A549 (cell line): Measurements from ENCODE around the gene NOX3. TPM values are rescaled to one million over a fixed set of nuclear protein-coding genes. Genes with fewer than 3 reads are reported as not detected.

ENCODE experiments used
- ATAC-seq, 2 experiments: fragments of 200-7000 bp in 1 of 2; fragments of >200 bp in 1 of 2; cut with Nextera tagmentation in 1 of 2; cut with Tn5 transposase in 1 of 2; 3 replicates each; pipeline versions ENCODE4 v1.8.0 to v1.9.1; 2018 to 2020; ENCODE audit warnings: mild to moderate bottlenecking in 1 of 2, moderate library complexity in 1 of 2
- CTCF ChIA-PET: fragments of 300-600 bp; sonication (Branson Sonifier 250); formaldehyde crosslinking; extraction: SDS; loops from one replicate; lab custom pipeline; 2021; ENCODE audit warnings: antibody characterized with exemption, inconsistent platforms; lab: Yijun Ruan, JAX
- POLR2A ChIA-PET: fragments of 350-600 bp; formaldehyde crosslinking; extraction: SDS; loops from one replicate; lab custom pipeline; 2021; ENCODE audit warnings: antibody characterized with exemption, inconsistent platforms; lab: Yijun Ruan, JAX
- DNase-seq, 2 experiments: peaks; one replicate each; pipeline versions ENCODE4 v3.0.0 to v3.0.0-alpha.2; 2011 to 2016; ENCODE audit warnings: low read depth in 1 of 2, low spot score in 1 of 2
- FAIRE-seq: peaks from 2 replicates; lab custom pipeline; 2011; peaks lifted over from hg19 to GRCh38; lab: Jason Lieb, UNC
- H3K27ac ChIP-seq, 2 experiments: fragments of >200 bp; sonication (Bioruptor Twin); formaldehyde crosslinking; 3 replicates each; pipeline ENCODE4 v1.5.1; 2016 to 2017
- H3K4me1 ChIP-seq: fragments of >200 bp; sonication (Bioruptor Twin); formaldehyde crosslinking; 3 replicates; pipeline ENCODE4 v1.6.1; 2016
- H3K4me2 ChIP-seq: fragments of >200 bp; sonication (Bioruptor Twin); formaldehyde crosslinking; 3 replicates; pipeline ENCODE4 v1.6.1; 2016
- H3K4me3 ChIP-seq: fragments of >200 bp; sonication (Bioruptor Twin); formaldehyde crosslinking; 3 replicates; pipeline ENCODE4 v1.5.1; 2016
- H3K9me3 ChIP-seq: fragments of >200 bp; sonication (Bioruptor Twin); formaldehyde crosslinking; 3 replicates; pipeline ENCODE4 v1.6.1; 2016
- ATOH8 ChIP-seq: fragments of 250-450 bp; sonication (Bioruptor Pico); IDR thresholded peaks from 2 replicates; pipeline ENCODE4 v1.5.0; 2020; ENCODE audit warnings: low read depth, mild to moderate bottlenecking, moderate library complexity
- CHD4 ChIP-seq: fragments of 200-600 bp; sonication (generic); IDR thresholded peaks from 2 replicates; pipeline ENCODE4 v1.6.1; 2016; ENCODE audit warnings: antibody characterized with exemption, mild to moderate bottlenecking, borderline replicate concordance
- EHF ChIP-seq: fragments of 250-450 bp; sonication (Bioruptor Pico); IDR thresholded peaks from 2 replicates; pipeline ENCODE4 v1.5.0; 2020; ENCODE audit warnings: mild to moderate bottlenecking
- ELK1 ChIP-seq: fragments of 150-350 bp; IDR thresholded peaks from 2 replicates; pipeline ENCODE4 v1.6.1; 2014; ENCODE audit warnings: low read depth, mild to moderate bottlenecking, low read length
- EP300 ChIP-seq, 2 experiments: fragments of >200 bp; sonication (Bioruptor Twin); formaldehyde crosslinking; IDR thresholded peaks; 2 replicates in 1 of 2; 3 replicates in 1 of 2; pipeline ENCODE4 v1.6.1; 2016 to 2017
- HES2 ChIP-seq: fragments of >200 bp; sonication (Bioruptor Twin); formaldehyde crosslinking; IDR thresholded peaks from 2 replicates; pipeline ENCODE4 v1.6.1; 2016
- HEYL ChIP-seq: fragments of 250-450 bp; sonication (Bioruptor Pico); IDR thresholded peaks from 2 replicates; pipeline ENCODE4 v1.8.0; 2021; ENCODE audit warnings: mild to moderate bottlenecking, moderate library complexity
- HMGXB4 ChIP-seq: fragments of 250-450 bp; sonication (Bioruptor Pico); IDR thresholded peaks from 2 replicates; pipeline ENCODE4 v1.5.0; 2021; ENCODE audit warnings: mild to moderate bottlenecking, moderate library complexity, borderline replicate concordance
- HOXB5 ChIP-seq: fragments of 250-450 bp; sonication (Bioruptor Pico); IDR thresholded peaks from 2 replicates; pipeline ENCODE4 v1.5.0; 2020; ENCODE audit warnings: mild to moderate bottlenecking, moderate library complexity
- JUNB ChIP-seq: fragments of >200 bp; sonication (Bioruptor Twin); formaldehyde crosslinking; IDR thresholded peaks from 2 replicates; pipeline ENCODE4 v1.6.1; 2016
- KDM1A ChIP-seq: fragments of 200-600 bp; sonication (generic); IDR thresholded peaks from 2 replicates; pipeline ENCODE4 v1.6.1; 2016; ENCODE audit warnings: low read depth, mild to moderate bottlenecking
- MAFK ChIP-seq: fragments of 450-650 bp; IDR thresholded peaks from 2 replicates; pipeline ENCODE4 v1.6.1; 2014; ENCODE audit not compliant: partially characterized antibody
- MAZ ChIP-seq: fragments of 150-350 bp; IDR thresholded peaks from 2 replicates; pipeline ENCODE4 v1.6.1; 2014; ENCODE audit warnings: antibody characterized with exemption, low read depth, low read length, borderline replicate concordance
- NR3C1 ChIP-seq: fragments of >200 bp; sonication (Bioruptor Twin); formaldehyde crosslinking; IDR thresholded peaks from 3 replicates; pipeline ENCODE4 v1.6.1; 2017
- POLR2AphosphoS2 ChIP-seq: conservative IDR thresholded peaks from 2 replicates; pipeline ENCODE4 v1.6.1; 2012; ENCODE audit warnings: low read length, improper control_type of control experiment, inconsistent platforms
- RARB ChIP-seq: fragments of 250-450 bp; sonication (Bioruptor Pico); IDR thresholded peaks from 2 replicates; pipeline ENCODE4 v1.8.0; 2021; ENCODE audit warnings: mild to moderate bottlenecking, moderate library complexity
- RCOR1 ChIP-seq: fragments of 150-350 bp; IDR thresholded peaks from 2 replicates; pipeline ENCODE4 v1.6.1; 2014; ENCODE audit warnings: antibody characterized with exemption, low read length, low read depth
- RFX5 ChIP-seq: fragments of 450-650 bp; IDR thresholded peaks from 2 replicates; pipeline ENCODE4 v1.7.1; 2014; ENCODE audit warnings: antibody characterized with exemption, mild to moderate bottlenecking, moderate library complexity
- ZC3H11A ChIP-seq: fragments of 450-650 bp; IDR thresholded peaks from 2 replicates; pipeline ENCODE4 v1.6.1; 2014; ENCODE audit warnings: antibody characterized with exemption, mild to moderate bottlenecking
- ZNF302 ChIP-seq: fragments of 250-450 bp; sonication (Bioruptor Pico); IDR thresholded peaks from 2 replicates; pipeline ENCODE4 v1.9.0; 2021; ENCODE audit warnings: inconsistent platforms, mild to moderate bottlenecking, moderate library complexity
- ZSCAN20 ChIP-seq: fragments of 250-450 bp; sonication (Bioruptor Pico); IDR thresholded peaks from 2 replicates; pipeline ENCODE4 v1.8.0; 2022; ENCODE audit warnings: mild to moderate bottlenecking, moderate library complexity
- WGBS: methylation state at CpG from one replicate; pipeline ENCODE4 v1.1.6; 2017; ENCODE audit errors: missing lambda C conversion rate; 5-methylcytosine and 5-hydroxymethylcytosine counted together
- polyA plus RNA-seq, 4 experiments: library from polyadenylated mRNA; depleted of rRNA in 3 of 4; stranded (reverse); fragments of >200 nt; fragmentation: RNase III in 1 of 4; extraction: RNeasy Plus Mini Kit Qiagen cat#74134 plus additional on column Dnase treatment in 1 of 4; gene quantifications; 2 replicates in 3 of 4; 3 replicates in 1 of 4; pipeline ENCODE4 v1.2.3, GENCODE V29; 2011 to 2017

Gene NOX3
- polyA plus RNA-seq, 2 of the 4 experiments (the other 2 are of a cell fraction) = not detected

GRCh38 chr6:155396605-155397004 lies 59.0 kb downstream of the NOX3 start:
- DNase-seq (no peak), FAIRE-seq (no peak), ATAC-seq (no peak)
- POLR2A ChIA-PET = no interaction called here
- no peak overlapping the region for H3K4me3 ChIP-seq
- H3K27ac ChIP-seq = no peak overlapping the region
- TF ChIP-seq ZNF302 = no peak
- TF ChIP-seq RARB = no peak
- no peak for TF ChIP-seq HOXB5 (CRISPR knock-in tag)
- TF ChIP-seq HES2 = no peak
- TF ChIP-seq ZSCAN20 (CRISPR knock-in tag) = no peak
- TF ChIP-seq POLR2AphosphoS2 = no peak
- no peak for TF ChIP-seq ELK1
- no peak for TF ChIP-seq HMGXB4 (CRISPR knock-in tag)
- TF ChIP-seq CHD4 = no peak
- TF ChIP-seq NR3C1 = no peak
- no peak for TF ChIP-seq RCOR1
- TF ChIP-seq EHF = no peak
- no peak for TF ChIP-seq RFX5
- TF ChIP-seq ZC3H11A = no peak
- TF ChIP-seq MAFK = no peak
- TF ChIP-seq, all 56 proteins: peak for 0
- no peaks in the 10 kb centered on the region for H3K4me1 ChIP-seq
- no peak overlapping the region for H3K4me2 ChIP-seq
- WGBS = 63% methylated on average over 5 of the region's 5 CpGs
- no peaks in the 10 kb centered on the region for H3K9me3 ChIP-seq
- CTCF ChIA-PET = interaction anchor here (1.0 kb wide), 1 partner anchor 18 kb away, joined by 6 read pairs; no protein-coding TSS in a partner anchor

- FAIRE-seq = no peak
Measured at GRCh38 chr6:155395339-155395738, 60.3 kb downstream of the NOX3 start.

GRCh38 chr6:155389130-155389529 lies 66.5 kb downstream of the NOX3 start:
- WGBS = 34% methylated on average over 3 of the region's 3 CpGs
- Histone ChIP-seq H3K27ac (no peak overlapping the region), H3K4me1 (no peaks in the 10 kb centered on the region), H3K4me3 (no peak overlapping the region), H3K4me2 (no peak overlapping the region), H3K9me3 (no peaks in the 10 kb centered on the region)
- CTCF ChIA-PET = no interaction called here
- DNase-seq = no peak
- no peak for ATAC-seq
- POLR2A ChIA-PET = no interaction called here
- FAIRE-seq = no peak
- TF ChIP-seq MAFK (no peak), HEYL (no peak), HMGXB4 (CRISPR knock-in tag) (no peak), KDM1A (no peak), EP300 (IDR thresholded peaks at IDR 0.05) (no peak), JUNB (no peak), MAZ (no peak)

More at GRCh38 chr6:155395339-155395738, 60.3 kb downstream of the NOX3 start:
- no peak for TF ChIP-seq ATOH8 (CRISPR knock-in tag)
- H3K4me1 ChIP-seq = no peaks in the 10 kb centered on the region
- no peak overlapping the region for H3K27ac ChIP-seq
- WGBS = 92% methylated on average over 1 of the region's 1 CpG
- no peak overlapping the region for H3K4me2 ChIP-seq
- no peak overlapping the region for H3K4me3 ChIP-seq
- CTCF ChIA-PET = no interaction called here
- H3K9me3 ChIP-seq = no peaks in the 10 kb centered on the region
- POLR2A ChIA-PET = no interaction called here
- no peak for DNase-seq
- no peak for ATAC-seq
